ENCODE data around the gene EXOC3.
A peak's percentile ranks its signal among the peaks of the same experiment; 100 is the strongest.

EXOC3 gene

DNA sequence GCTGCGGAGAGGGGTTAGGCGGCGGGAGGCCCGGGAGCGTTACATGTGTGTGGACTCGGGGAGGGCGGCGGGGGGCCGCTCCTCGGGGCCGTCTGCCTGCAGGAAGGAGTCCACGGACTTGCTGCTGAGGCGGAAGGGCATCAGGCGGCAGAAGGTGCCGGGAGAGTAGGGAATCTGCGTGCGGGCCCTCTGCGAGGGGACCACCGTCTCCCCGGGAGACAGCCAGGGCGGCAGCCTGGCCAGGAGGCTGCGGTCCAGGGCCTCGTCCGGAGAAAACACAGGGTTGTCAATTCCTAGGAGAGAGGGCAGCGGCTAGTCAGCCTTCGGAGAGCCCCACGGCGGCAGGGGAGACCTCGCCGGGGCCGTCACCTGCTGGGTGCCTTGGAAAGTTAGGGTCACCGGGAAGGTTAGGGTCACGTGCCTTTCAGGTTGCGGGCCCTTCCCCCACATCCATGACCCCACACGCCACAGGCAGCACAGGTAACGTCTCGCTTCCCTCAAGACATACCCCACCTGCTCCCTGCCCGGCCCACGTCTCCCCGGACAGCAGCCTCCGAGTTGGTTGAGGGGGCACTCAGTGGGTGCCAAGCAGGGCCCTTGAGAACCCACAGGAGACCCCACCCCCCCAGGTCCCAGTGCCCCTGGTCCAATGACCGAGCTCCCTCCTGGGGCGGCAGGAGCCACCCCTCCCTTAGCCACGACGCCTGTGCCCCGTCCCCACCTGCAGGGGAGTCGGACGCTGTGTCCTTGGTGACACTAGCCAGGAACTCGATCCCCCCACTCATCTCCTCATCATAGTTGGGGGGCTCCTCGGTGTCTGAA lies 32.1 kb downstream of the EXOC3 start:
- no peaks in the 10 kb centered on the region for H3K4me1 ChIP-seq (ENCODE audit: insufficient read depth, poor library complexity, severe bottlenecking)

DNA sequence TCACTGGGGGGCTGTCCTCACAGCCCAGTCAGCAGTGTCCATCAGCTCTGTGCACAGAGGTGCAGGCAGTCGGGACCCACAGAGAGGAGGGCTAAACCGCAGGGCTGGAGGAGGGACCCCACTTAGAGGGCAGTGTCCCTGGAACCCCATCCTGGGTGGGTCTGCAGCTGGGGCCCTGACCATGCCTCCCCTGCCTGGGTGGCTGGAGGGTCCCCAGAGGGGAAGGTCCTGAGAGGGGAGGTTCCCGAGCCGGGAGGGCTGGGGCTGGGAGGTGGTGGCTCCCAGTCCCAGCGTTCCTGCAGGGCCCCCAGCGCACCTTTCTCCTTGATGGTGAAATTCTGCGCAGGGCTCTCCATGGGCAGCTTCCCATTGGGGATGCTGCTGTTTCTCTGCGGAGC lies 32.7 kb downstream of the EXOC3 start:
- no peaks in the 10 kb centered on the region for H3K9me3 ChIP-seq (ENCODE audit: severe bottlenecking)
- H3K27me3 ChIP-seq (ENCODE audit: insufficient read depth, poor library complexity, severe bottlenecking), result peaks cover 28% of the 10 kb centered on the region
- DNase-seq (ENCODE audit: low spot score) (peak; percentile 63), ATAC-seq (ENCODE audit: low read depth) (no peak)
- no peaks in the 10 kb centered on the region for H3K4me1 ChIP-seq (ENCODE audit: insufficient read depth, poor library complexity, severe bottlenecking)
- TF ChIP-seq, protein P1, sequence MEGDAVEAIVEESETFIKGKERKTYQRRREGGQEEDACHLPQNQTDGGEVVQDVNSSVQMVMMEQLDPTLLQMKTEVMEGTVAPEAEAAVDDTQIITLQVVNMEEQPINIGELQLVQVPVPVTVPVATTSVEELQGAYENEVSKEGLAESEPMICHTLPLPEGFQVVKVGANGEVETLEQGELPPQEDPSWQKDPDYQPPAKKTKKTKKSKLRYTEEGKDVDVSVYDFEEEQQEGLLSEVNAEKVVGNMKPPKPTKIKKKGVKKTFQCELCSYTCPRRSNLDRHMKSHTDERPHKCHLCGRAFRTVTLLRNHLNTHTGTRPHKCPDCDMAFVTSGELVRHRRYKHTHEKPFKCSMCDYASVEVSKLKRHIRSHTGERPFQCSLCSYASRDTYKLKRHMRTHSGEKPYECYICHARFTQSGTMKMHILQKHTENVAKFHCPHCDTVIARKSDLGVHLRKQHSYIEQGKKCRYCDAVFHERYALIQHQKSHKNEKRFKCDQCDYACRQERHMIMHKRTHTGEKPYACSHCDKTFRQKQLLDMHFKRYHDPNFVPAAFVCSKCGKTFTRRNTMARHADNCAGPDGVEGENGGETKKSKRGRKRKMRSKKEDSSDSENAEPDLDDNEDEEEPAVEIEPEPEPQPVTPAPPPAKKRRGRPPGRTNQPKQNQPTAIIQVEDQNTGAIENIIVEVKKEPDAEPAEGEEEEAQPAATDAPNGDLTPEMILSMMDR (IDR thresholded peaks at IDR 0.05; ENCODE audit: poor library complexity, severe bottlenecking), result no peak
- no peak overlapping the region for H3K4me3 ChIP-seq (ENCODE audit: severe bottlenecking)
- H3K27ac ChIP-seq (ENCODE audit: poor library complexity, severe bottlenecking), result no peak overlapping the region
- H3K36me3 ChIP-seq (ENCODE audit: low read depth), result peaks cover 6% of the 10 kb centered on the region

More for the DNA sequence above, 32.1 kb downstream of the EXOC3 start:
- Histone ChIP-seq H3K27me3 (ENCODE audit: insufficient read depth, poor library complexity, severe bottlenecking) (peaks cover 21% of the 10 kb centered on the region), H3K27ac (ENCODE audit: poor library complexity, severe bottlenecking) (no peak overlapping the region), H3K9me3 (ENCODE audit: severe bottlenecking) (no peaks in the 10 kb centered on the region), H3K36me3 (ENCODE audit: low read depth) (peaks cover 13% of the 10 kb centered on the region), H3K4me3 (ENCODE audit: severe bottlenecking) (peak overlapping the region; percentile 23)
- peak; percentile 7; the same call in 2 of the 3 replicates for ATAC-seq (ENCODE audit: low read depth)
- DNase-seq (ENCODE audit: low spot score), result peak; percentile 72
- TF ChIP-seq, protein P1 (IDR thresholded peaks at IDR 0.05; ENCODE audit: poor library complexity, severe bottlenecking), result no peak

DNA sequence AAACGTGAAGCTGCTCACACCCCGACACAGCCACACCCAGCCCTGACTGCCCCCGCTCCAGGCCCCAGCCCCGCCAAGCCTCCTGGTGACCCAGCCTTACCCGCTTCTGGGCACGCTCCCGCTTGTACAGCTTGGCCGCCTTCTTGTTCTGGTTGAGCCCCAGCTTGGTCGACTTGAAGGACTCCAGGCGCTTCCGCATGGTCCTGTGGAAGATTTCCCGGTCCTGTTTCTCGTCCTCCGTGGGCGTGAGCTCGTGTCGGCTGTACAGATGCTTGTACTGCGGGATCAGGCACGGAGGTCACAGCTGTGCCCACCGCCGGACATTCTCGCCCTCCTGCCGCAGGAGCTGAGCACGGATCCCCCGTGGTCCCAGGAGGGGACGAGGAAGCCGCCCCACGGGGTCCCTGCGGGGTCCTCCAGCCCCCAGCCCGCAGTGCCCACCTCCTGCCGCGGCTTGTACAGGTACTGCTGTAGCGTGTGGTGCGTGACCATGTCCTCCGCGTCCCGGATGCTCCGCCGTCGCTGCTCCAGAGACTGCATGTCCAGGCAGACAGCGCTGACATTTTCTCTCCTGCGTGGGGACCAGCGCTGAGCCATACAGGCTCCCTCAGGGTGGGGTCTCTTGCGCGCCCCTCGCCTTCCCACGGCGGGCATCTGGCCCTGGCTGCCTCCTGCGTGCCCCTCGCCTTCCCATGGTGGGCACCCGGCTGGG lies 33.3 kb downstream of the EXOC3 start:
- no peak for DNase-seq (ENCODE audit: low spot score)
- Histone ChIP-seq H3K9me3 (ENCODE audit: severe bottlenecking) (no peaks in the 10 kb centered on the region), H3K4me3 (ENCODE audit: severe bottlenecking) (no peak overlapping the region), H3K36me3 (ENCODE audit: low read depth) (0 out of 2 replicates have a peak, but pooled peaks cover under 1% of the 10 kb centered on the region), H3K4me1 (ENCODE audit: insufficient read depth, poor library complexity, severe bottlenecking) (no peaks in the 10 kb centered on the region), H3K27me3 (ENCODE audit: insufficient read depth, poor library complexity, severe bottlenecking) (peaks cover 33% of the 10 kb centered on the region), H3K27ac (ENCODE audit: poor library complexity, severe bottlenecking) (no peak overlapping the region)
- TF ChIP-seq, protein P1 (IDR thresholded peaks at IDR 0.05; ENCODE audit: poor library complexity, severe bottlenecking), result no peak
- ATAC-seq (ENCODE audit: low read depth), result no peak

DNA sequence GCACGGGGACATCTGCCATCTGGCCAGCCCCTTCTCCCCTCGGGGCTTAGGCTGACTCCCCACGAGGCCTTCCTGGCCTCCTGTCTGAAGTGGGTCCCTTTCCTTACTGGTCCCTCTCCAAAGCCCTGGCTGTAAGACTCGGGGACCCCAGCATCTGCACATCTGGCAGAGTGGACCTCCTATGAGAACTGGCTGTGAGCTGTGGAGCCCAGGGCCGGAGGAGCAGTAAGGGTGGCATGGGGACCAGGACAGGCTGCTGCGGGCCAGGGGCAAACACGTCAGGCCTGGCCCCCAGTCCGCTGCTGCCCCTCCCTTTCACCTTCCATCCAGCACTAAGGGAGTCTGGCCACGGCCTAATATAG lies 33.8 kb downstream of the EXOC3 start:
- H3K27ac ChIP-seq (ENCODE audit: poor library complexity, severe bottlenecking), result no peak overlapping the region
- DNase-seq (ENCODE audit: low spot score) (no peak), ATAC-seq (ENCODE audit: low read depth) (no peak)
- peaks cover 36% of the 10 kb centered on the region for H3K27me3 ChIP-seq (ENCODE audit: insufficient read depth, poor library complexity, severe bottlenecking)
- H3K36me3 ChIP-seq (ENCODE audit: low read depth), result no peaks in the 10 kb centered on the region
- TF ChIP-seq, protein P1 (IDR thresholded peaks at IDR 0.05; ENCODE audit: poor library complexity, severe bottlenecking), result no peak
- H3K4me3 ChIP-seq (ENCODE audit: severe bottlenecking), result no peak overlapping the region
- H3K9me3 ChIP-seq (ENCODE audit: severe bottlenecking), result no peaks in the 10 kb centered on the region
- no peaks in the 10 kb centered on the region for H3K4me1 ChIP-seq (ENCODE audit: insufficient read depth, poor library complexity, severe bottlenecking)
